NCI-H1092 treated with DMSO at 0.1 percent for 48 hours (cell line): ENCODE measurements around the gene ZP2.
"Not testable (repeated sequence)": the region's sequence is repeated elsewhere in the genome, so short reads cannot be mapped to it uniquely, and the experiment has no call there.

Experiments
- DNase-seq: peaks from one replicate; lab custom pipeline; 2025; lab: John Stamatoyannopoulos, UW

Gene ZP2

DNA sequence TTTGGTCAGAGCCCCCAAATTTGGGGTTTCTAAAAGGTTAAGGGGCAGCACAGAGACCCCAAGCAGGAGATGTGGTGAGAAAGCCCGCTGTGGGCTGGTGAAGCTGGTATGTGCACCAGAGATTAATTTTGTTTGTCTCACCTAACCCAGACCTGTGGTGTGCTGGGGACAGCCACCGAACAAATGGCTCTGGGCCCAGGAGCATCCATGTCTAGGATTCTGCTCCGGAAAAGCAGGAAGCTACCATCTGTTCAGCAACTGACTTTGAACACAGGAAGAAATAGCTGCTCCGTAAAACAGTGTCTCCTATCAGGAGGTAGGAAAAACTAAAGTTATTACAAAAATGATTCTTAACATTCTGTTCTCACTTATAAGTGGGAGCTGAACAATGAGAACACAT lies 2.7 kb upstream of the ZP2 start:
- no peak for DNase-seq

DNA sequence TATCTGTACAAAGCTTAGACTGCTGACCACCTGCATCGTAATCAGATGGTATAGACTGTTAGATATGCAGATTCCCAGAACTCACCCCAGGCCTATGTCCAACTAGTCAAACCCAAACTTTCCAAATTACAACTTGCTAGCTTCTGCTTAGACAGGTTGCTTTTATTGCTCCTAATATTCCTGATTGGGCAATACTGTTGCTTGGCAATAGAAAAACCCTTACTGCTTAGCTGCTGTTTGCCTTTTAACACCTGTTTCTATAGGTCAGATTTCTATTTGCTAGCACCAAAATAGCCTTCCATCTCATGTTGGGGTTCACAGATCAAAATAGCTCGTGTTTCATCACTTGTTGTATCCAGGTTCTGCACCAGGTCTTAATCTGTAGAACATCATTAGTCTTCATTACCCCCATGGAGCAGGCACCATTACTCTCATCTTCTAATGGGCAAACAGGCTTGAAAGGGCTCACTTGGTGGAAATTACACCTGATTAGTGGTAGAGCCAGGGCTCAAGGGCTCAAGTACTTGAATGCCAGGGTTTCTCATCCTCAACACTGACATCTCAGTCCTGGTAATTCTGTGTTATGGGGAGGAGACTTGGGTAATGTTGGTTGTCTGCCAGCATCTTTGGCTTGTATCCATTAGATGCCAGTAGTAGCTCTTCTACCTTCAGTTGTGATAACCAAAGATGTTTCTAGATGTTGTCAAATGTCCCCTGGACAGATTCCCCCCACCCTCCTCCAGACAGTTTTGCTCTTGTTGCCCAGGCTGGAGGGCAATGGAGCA lies 2.7 kb downstream of the ZP2 start:
- no peak for DNase-seq

DNA sequence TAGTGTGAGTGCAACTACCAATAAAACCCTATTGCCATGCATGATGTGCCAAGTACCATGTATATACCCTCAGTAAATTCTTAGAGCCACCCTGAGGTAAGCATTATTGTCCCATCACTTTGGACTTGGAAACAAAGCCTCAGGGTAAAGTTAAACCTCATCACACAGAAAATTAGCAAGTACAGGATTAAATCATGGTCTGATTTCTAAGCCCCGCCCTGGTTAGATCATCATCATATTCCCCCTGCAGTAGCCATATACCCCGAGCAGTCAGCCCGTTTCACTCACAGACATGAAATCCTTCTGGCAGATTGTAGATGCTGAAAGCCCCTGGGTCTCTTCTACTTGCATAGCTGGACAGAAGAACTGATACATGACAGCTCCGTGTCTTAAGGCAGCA lies 4.8 kb downstream of the ZP2 start:
- DNase-seq = no peak

DNA sequence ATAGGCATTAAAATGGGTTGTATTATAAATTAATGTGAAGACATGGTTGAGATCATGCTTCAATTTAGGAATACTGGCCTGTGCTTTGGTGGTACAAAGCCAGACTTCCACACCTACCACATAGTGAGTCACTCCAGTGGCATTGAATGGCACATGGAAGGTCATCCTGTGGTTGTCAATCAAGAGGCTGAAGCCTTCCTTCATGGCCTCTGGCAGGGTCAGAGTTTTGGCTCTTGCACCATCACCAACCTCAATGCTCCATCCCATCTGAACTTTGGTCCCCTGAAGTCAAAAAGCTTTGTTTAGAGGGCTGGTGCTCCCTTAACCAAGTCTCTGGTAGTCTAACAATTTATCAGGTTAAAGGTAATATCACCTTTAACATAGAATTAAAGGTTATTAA lies 6.1 kb downstream of the ZP2 start:
- no peak for DNase-seq

DNA sequence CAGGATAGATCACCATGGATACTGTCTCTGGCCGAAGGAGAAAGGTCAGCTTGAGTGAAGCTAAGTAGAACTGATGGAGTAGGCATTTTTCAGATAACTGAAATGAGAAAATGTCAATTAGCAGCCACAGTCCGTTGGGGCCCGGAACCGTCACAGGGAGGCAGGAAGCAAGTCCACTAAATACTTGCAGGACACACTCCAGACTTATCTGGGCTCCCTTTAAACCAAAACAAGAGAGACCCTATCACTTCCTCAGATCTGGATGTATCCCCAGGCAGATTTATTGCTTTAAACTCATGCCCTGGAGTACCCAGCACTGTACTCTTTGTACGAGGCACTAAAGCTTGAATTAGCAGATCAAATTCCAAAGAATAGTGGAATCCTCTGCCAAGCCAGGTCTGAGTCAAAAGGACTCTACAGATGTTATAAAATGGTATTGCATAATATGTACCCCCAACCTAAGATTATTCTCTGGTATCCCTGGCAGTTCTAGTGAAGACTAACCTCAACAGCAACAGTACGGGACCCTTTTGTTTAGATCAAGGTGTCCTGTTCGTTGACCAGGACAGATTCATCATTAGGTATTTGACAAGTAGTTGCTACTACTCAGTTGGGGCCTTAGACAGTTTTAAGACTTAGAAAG lies 8.1 kb downstream of the ZP2 start:
- no peak for DNase-seq

DNA sequence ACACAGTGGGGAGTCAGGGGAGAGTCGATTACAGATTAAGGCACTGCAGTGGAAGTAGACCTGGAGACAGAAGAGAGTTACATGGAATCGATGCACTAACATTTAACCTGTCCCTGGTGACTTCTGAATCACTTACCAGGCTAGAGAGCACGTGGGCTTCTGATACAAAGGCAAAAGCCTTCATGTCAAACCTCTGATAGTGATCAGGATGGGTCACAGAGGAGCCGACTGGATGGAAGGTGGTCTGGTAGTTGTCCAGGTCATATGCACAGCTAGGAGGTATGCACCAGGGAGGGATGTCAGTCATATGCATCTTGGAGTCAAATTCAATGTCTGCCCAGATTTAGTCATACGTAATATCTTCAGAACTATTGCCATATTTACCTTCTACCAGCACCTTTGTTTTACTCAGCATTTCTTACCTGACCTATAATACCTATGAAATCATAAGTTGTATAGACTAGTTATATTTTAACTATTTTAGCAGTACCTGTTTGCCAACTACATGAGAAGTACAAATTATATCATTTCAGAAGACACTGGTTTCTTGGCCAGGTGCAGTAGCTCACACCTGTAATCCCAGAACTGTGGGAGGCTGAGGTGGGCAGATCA lies 11.7 kb downstream of the ZP2 start:
- DNase-seq = no peak

DNA sequence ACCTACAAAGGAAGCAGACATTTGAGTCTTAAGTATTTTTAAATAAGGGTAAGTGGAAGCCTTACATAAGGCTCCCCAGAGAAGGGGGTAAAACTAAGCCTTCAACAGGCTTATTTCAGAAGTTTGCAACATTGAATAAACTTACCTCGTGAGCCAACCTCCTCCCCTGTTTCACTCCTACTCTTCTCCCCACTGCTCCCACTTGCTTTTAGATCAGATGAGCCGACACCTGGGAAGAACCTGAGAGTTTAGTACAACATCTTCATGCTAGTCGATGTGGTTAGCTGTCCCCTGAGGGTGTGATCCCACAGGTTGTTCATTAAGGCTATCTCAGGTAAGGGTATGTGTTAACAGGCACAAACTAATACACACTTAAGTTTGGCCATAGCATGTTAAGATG lies 13.8 kb downstream of the ZP2 start:
- no peak for DNase-seq

DNA sequence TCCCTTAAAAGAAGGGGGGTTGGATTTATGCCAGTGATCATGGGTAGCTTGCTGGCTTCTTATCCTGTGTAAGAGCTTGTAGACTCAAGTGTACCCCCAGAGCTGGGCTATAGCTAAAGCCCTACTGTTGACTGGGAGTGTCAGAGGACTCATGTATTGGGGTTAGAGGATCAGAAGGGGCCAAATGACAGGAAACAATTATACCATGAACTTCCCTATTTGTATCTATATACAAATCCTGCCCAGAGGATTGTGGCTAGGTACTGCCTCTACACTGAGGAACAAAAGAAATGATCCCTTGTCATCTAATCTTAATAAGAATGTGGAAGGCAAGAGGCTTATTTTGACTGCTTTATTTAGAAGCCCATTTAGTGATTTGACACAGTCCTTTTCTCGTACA lies 14.3 kb downstream of the ZP2 start:
- no peak for DNase-seq

DNA sequence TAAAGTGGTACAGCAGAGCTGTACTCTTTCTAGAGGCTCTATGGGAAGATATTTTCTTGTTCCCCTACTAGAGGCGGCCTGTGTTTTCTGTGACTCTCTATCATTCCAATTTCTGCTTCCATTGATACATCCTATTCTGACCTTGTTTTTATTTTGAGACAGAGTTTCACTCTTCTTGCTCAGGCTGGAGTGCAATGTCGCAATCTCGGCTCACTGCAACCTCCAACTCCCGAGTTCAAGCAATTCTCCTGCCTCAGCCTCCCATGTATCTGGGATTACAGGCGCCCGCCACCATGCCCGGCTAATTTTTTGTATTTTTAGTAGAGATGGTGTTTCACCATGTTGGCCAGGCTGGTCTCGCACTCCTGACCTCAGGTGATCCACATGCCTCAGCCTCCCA lies 16.0 kb downstream of the ZP2 start:
- DNase-seq = not testable (repeated sequence)

DNA sequence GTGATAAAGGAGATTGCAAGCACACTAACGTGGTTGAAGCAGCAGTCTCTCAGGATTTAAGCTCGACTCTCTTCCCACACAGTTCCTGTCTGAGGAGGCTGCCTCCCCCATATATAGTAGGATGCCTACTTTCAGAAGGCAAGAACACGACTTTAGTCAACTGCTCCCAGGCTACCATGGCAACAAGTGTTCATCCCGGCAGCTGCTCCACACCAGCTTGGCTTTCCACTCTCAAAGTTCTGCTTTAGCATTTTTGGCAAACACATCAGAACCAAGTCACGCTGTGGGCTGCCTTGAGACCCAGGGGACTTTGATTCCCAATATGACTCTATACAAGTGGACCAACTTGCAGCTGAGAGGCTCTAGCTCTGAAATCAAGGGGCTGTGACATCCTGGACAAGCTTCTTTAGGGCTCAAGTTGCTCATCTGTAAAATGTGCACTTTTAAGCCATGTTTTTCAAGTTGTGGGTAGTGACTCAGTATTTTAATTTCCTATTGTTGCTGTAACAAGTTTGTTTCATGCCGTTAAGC lies 16.5 kb downstream of the ZP2 start:
- DNase-seq = peak; percentile 5

DNA sequence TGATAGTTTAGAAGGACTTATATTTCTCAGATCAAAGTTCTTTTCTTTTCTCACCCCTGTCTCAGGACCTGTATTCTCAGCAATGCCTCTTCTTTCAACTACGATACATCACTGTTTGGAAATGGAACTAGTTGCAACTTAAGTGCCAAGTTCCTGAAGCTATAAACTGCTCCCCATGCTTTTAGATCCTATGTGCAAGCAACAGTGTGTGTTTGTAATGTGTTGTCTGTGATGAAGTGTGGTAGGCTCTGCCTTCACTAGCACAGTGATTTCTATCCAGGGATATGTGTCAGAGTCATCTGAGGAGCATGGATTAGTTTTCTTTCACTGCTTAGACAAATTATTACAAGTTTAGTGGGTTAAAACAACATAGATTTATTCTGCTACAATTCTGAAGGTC lies 18.4 kb downstream of the ZP2 start:
- DNase-seq = no peak

DNA sequence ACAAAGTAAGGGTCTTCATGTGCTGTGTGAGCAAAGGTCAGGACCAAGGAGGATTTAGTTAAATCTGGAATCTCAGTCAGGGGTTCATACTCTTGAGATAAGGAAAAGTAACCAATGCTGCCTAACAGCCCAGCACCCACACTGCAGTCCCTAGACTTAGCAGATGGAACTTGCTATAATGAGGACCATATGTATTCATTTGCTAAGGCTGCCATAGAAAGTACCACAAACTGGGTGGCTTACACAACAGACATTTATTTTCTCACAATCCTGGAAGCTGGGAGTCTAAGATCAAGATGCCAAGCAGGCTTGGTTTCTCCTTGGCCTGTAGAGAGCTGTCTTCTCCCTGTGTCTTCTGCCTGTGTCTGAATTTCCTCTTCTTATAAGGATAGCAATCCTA lies 20.8 kb downstream of the ZP2 start:
- no peak for DNase-seq

DNA sequence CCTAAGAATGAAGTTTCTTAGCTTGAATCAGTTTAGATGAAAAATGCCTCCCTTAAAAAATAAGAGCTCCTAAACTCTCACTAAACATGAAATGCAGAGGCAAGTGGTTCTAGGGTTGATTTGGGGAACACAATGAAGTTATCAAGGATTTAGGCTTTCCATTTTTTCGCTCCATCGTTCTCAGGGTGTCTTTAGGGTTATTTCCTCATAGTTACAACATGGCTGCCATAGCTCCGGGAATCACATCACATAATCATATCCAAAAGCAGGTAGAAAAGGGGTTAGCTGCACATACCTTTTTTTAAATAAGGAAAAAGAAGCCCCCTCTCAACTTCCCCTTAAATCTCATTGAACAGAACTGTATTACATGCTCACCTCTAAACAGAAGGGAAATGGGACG lies 21.4 kb downstream of the ZP2 start:
- DNase-seq = no peak

DNA sequence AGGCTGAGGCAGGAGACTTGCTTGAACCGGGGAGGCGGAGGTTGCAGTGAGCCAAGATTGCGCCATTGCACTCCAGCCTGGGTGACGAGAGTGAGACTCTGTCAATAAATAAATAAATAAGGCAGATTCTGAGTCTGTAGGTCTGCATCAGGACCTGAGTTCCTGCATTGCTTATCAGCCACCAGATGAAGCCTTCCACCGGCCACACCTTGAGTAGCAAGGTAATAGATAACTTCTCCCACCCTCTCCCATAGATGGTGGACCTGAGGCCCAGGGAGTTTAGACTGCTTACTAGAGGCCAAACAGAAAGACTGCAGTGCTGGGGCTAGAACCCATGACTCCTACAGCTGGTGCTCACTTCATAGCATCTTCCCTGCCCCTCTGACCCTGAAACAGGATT lies 22.1 kb downstream of the ZP2 start:
- DNase-seq = no peak

DNA sequence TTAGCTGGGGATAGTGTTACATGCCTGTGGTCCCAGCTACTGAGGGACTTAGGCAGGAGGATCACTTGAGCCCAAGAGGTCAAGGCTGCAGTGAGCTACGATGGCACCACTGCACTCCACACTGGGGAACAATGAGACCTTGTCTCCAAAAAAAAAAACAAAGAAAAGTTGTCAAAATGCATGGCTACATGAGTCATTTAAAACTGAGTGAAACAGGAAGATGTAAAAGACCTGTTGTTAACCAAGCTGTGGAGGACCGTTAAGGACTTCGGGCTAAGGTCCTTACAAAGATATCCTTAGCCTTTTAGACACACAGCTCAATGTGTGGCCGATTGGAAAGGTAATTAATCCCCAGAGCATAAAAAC lies 25.1 kb downstream of the ZP2 start:
- no peak for DNase-seq

DNA sequence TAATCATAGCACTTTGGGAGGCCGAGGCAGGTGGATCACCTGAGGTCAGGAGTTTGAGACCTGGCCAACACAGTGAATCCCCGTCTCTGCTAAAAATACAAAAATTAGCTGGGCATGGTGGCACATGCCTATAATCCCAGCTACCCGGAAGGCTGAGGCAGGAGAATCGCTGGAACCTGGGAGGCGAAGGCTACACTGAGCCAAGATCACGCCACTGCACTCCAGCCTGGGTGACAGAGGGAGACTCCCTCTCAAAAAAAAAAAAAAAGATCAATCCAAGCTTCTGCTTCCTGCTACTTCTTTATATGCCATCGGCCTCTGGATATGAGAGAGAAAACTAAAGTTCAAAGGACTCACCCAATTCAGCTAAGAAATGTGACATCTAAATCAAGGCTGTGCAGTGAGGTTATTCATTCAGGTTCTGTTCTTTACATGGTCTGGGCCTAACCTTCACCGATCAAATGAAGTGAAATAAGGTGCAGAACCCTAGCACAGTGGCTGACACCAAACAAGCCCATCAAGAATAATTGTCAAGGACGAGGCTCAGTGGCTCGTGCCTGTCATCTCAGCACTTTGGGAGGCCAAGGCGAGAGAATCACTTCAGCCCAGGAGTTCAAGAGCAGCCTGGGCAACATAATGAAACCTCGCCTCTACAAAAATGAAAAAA lies 25.6 kb downstream of the ZP2 start:
- no peak for DNase-seq

DNA sequence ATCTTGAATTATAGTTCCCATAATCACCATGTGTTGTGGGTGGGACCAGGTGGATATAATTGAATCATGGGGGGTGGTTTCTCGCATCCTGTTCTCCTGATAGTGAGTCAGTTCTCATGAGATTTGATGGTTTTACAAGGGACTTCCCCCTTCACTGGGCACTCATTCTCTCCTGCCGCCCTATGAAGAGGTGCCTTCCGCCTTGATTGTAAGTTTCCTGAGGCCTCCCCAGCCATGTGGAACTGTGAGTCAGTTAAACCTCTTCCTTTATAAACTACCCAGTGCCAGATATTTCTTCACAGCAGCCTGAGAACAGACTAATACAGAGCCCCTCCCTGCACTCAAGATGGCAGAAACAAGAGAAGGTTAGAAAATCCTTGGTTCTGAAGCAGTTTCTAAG lies 26.5 kb downstream of the ZP2 start:
- no peak for DNase-seq

DNA sequence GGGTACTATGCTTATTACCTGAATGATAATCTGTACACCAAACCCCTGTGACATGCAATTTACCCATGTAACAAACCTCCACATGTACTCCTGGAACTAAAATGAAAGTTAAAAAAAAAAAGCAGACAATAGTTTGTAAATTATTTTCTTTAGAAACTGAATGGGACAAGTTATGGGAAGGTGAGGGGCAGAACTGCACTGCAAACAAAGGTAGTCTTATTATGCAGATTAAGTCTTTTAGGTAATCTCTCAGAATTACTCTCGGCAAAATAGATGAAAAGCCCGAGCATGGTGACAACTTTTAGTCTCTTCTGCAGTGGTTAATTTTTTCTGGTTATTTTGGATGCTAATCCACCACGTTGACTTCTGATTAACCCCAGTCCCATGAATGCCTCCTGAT lies 27.4 kb downstream of the ZP2 start:
- no peak for DNase-seq

DNA sequence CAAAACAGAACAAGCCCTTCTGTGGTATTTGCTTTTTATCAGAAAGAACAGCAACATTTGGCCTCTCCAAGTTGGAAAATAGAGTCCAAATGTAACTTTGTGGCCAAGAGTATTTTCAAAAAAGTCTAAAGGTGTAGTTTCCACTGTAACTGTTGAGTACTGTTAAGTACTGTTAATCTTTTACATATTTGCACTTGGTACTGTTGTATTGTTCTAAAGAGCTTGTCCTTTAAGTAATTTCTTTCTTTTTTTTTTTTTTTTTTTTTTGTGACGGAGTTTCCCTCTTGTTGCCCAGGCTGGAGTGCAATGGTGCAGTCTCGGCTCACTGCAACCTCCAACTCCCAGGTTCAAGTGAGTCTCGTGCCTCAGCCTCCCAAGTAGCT lies 31.4 kb downstream of the ZP2 start:
- DNase-seq = no peak

DNA sequence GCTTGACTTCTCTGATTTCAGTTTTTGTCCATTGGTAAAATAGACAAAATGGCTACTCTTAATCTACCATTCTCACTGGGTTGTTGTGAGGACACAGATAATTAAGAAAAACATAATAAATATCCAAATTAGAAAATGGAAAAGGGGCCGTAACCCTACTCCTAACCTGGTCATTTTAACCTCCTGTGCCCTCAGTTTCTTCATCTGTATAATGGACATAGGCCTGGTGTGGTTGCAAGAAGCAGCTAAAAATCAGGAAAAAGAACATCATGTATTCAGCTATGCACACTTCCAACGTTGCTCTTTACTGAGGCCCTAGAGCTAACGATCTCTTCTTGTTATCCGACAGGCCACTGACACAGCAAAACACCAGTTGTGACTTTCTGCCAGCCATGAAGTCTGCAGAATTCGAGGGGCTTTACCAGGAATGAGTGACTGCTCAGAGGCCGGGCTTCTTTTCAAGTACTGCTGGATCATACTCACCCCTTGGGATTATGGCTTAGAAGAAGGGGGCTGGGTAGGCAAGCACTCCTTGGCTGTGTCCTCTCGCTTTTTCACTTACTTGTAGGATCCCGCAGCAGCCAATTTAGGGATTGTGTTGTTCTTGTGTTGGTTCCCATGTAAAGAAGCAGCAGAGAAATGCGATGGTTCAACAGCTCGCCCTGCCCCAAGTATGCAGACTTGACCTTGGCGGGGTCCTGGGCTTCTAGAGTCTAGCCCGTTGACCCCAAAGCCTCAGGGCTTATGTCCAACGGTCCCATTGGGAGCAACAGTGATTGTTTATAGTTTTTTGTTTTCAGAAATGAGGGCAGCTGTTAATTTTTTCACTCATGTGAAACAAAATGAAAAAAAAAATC lies 32.0 kb downstream of the ZP2 start:
- DNase-seq = no peak

DNA sequence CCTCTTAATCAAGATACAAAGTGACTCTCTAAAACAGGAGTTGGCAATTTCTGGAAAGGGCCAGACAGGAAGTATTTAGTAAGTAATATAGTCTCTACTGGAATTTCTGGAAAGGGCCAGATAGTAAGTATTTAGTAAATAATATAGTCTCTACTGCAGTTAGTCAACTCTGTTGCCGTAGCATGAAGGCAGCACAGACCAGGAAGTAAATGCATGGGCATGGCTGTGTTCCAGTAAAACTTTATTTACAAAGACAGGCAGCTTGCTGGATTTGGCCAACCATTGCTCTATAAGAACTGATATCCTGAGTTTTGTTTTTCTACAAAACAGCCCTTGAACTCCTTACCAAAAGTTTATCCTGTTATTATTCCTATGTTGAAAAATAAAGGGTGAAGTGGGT lies 36.0 kb downstream of the ZP2 start:
- no peak for DNase-seq

DNA sequence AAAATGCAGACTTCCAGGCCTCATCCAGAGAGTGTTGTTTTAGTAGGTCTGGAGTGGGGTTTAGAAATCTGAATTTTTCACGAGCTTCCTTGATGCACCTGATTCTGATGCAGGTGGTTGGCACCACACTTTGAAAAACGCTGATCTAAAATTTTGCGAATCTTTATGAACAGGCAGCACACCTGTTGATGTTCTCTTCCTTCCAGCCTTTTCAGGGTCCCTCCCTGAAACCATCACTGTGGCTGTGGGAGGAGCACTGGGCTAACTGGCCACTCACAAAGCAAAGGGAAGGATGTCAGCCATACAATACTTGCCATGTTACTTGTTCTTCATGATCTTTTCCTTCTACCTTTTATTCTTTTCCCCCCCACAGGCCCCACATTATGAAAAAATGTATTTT lies 38.7 kb downstream of the ZP2 start:
- no peak for DNase-seq
